ENCODE data around the gene LMCD1.

LMCD1 gene

DNA sequence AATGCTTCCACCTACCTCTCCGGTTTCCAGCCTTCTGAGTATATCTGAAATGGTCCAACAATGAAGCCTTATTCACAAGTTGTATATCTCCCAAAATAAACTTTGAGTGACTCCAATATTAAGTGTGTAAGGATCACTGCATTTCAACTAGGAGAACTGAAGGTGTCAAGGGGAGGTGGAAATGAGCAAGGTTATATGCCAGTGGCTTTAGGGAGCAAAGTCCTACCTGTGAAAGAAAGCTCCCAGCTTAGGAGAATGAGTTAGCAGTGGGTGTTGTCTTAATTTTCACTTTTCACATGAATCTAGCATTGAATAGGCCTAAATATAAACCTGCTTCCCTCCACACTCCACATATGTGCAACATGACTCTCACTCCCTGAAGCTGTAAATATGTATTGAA is 29.0 kb downstream of the LMCD1 start:
- no peak for FAIRE-seq
- no peak for DNase-seq (ENCODE audit: insufficient read length, low spot score)

- DNase-seq (ENCODE audit: insufficient read length, low spot score) (no peak), FAIRE-seq (no peak)
These were observed 30.7 kb downstream of the LMCD1 start for GRCh38 chr3:8532251-8532871.

DNA sequence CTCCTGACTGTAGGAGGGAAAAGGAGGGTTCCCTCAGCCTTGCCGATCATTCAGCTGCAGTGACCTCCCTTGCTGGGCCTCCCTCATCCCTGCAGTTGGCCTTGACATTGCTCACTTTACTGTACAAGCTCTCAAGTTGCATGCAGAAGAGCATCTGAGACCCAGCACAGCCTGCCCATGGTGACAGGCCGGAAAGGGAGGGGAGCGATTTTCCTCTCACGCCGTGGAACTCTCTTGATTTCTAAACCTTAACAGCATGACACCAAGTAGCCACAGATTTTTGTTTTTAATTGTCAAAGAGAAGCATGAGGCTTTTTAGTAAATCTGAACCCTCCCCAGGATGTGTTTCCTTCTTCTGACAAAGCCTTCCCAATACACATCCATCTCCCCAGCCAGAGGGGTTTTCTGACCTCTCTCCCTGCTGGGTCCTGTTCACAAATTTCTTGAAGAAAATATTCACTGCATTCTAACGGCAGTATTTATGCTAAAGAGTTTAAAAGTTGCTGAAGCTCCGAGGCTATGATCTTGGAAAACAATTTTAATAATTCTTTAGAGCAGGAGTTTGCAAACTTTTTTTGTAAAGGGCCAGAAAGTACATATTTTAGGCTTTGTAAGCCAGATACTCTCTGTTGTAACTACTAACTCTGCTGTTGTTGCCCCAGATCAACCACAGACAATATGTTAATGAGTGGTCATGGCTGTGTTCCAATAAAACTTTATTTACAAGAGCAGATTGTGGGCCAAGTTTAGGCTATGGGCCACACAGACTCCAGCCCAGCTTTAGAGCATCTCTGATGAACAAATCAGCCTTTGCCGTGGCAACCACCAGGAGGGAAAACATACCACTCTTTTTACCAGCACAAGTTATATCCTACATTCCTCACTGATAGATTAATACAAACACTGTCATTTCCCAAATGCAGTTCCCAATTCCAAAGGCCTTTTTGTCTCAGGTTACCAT is 34.8 kb downstream of the LMCD1 start:
- no peak for FAIRE-seq
- no peak for DNase-seq (ENCODE audit: insufficient read length, low spot score)

- DNase-seq (ENCODE audit: insufficient read length, low spot score) (no peak), FAIRE-seq (no peak)
These were observed 35.8 kb downstream of the LMCD1 start for GRCh38 chr3:8537440-8537839.

DNA sequence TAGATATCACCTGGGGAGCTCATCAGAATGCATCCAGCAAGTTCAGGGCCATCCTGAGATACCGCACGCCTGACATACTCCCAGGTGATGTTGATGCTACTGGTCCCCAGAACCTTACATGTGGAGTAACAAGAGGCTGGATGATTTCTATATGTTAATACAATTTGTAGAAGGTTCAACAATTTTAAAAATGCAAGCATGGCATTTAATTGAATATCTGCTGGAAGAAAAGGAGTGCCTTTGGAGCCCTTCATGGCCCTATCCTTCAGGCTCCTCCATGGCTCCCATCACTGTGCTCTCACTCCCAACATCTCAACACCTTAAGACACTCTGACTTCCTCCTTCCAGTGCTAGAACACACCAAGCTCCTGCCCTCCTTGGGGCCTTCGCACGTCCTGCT is 36.6 kb downstream of the LMCD1 start:
- DNase-seq (ENCODE audit: insufficient read length, low spot score) (no peak), FAIRE-seq (no peak)

DNA sequence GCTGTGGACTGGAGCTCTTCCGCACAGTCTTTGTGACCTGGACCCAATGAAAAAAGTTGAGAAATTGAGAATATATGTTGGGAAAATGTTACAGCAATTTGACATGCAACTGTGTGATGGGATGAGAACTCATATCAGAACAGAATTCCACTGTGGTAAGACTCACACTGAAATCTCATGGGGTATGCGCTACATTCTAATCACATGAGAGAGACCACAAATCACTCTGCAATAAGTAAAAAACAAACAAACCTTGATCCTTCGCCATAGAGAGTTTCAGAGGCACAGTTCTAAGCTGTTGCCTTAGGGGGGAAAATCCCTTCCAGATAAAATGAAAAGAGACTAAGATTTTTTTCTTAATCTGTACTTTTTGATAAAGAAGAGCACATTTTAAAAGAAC is 37.3 kb downstream of the LMCD1 start:
- DNase-seq (ENCODE audit: insufficient read length, low spot score) (no peak), FAIRE-seq (no peak)

DNA sequence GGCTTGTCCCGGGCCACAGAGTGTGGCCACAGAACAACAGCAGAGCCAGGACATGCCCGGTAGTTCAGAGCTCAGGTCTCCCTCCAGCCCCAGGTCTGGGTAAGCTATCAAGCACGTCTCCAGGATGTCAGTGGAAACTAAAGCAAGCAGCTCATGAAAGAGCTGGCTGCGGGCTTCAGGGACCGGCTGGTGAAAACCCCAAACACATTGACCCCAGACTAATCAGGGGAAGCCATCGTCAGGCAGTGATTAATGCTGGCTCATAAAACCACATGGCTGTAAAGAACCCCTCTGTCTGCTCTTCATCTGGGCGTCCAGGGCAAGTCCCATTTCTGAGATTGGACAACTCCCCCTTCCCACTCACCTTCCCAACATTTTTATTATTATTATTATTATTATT is 37.8 kb downstream of the LMCD1 start:
- DNase-seq (ENCODE audit: insufficient read length, low spot score) = no peak

DNA sequence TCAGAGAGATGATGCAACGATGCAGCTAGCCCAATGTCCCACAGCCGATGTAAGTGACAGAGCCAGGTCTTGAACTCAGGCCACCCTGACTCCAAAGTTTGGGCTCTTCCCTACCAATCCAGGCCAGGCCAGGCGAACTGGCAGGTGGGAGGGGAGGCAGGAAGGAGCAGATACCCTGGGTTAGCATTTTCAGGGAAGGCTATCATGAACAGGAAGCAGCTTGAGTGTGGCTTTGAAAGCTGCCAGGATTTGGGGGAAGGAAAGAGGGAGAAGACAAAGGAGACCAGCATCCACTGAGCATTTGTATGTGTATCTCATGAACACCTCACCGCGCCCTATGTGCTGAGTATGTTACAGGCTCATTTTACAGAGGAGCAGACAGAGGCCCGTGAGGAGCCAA is 38.8 kb downstream of the LMCD1 start:
- DNase-seq (ENCODE audit: insufficient read length, low spot score) (no peak), FAIRE-seq (no peak)

More for the DNA sequence above, 37.8 kb downstream of the LMCD1 start:
- no peak for FAIRE-seq

- FAIRE-seq = no peak
- no peak for DNase-seq (ENCODE audit: insufficient read length, low spot score)
These were observed 39.9 kb downstream of the LMCD1 start for GRCh38 chr3:8541486-8541885.

DNA sequence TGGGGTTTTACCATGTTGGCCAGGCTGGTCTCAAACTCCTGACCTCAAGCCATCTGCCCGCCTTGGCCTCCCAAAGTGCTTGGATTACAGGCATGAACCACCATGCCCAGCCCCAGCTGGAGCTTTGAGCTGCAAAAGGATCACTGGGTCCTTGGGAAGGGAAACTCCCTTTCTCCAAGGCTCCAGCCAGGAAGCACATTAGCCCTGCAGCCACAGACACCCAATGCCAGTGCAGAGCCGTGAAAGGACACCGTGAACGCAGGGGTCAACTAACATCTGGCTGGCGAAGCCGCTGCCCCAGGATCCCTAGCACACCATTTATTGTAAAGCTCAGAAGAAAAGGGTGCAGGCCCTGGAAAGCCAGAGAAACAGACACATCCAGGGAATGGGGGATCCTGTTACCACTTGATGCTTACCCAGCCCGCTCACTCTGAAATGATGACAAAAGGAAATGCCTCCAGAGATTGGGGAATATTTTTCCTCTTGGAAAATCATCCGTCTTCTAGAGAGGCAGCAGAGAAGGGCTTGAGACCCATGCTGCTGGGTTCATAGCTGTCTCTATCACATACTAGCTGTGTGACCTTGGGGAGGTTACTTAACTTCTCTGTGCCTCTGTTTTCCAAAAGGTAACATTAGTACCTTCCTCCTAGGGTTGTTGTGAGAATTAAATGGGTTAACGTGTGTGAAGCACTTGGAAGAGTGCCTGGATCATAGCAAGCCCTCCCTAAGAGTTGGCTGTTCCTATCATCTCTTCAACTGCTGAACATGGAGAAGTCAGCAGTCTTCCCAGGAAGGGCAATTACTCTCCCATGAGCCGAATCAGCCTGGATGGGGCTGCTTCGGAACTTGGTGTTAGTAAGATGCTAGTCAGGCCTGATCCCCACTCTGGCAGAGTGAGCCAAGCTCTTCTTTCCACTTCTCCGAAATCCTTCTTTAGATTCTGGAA is 40.8 kb downstream of the LMCD1 start:
- FAIRE-seq (no peak), DNase-seq (ENCODE audit: insufficient read length, low spot score) (no peak)

DNA sequence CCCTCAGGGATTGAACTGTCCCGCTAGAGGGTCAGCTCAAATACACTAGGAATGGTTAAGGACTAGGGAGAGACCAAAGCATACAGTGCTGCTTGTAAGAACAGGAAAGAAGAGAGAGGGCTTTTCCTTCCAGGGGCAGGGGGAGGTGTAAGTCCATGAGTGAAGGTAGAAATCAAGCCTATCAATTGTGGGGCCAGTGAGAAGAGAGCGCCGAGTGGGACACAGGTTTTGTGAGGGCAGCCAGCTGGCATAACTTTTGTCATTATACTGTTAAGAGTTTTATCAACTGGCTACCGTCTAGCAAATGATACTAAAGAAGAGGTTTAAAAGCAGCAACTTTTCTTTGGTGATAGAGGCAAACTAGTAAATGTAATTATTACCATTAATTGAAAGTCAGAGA is 45.0 kb downstream of the LMCD1 start:
- no peak for FAIRE-seq
- DNase-seq (ENCODE audit: insufficient read length, low spot score) = no peak

DNA sequence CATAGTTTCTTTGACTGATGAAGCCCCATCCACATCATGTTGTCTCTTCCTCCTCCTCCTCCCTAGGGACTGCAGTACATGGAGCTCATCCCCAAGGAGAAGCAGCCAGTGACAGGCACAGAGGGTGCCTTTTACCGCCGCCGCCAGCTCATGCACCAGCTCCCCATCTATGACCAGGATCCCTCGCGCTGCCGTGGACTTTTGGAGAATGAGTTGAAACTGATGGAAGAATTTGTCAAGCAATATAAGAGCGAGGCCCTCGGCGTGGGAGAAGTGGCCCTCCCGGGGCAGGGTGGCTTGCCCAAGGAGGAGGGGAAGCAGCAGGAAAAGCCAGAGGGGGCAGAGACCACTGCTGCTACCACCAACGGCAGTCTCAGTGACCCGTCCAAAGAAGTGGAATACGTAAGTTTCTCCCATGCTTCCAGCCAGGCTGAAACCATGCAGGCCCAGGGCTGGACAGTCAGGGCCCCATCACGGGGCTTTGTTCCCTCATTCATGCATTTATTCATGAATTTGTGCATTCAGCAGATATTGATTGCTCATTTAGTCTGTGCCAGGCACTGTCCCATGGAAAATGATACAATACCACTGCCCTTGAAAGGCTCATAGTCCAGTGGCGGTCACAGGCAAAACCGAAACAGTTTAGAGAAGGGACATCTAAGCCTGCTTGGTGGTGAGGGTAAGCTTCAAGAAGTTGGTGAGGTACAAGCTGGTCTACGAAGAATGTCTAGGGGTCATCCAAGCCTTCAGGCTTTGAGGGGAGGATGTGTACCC is 47.1 kb downstream of the LMCD1 start:
- DNase-seq (ENCODE audit: insufficient read length, low spot score) (no peak), FAIRE-seq (no peak)

GRCh38 chr3:8549354-8549753 is 47.7 kb downstream of the LMCD1 start:
- FAIRE-seq (no peak), DNase-seq (ENCODE audit: insufficient read length, low spot score) (no peak)

DNA sequence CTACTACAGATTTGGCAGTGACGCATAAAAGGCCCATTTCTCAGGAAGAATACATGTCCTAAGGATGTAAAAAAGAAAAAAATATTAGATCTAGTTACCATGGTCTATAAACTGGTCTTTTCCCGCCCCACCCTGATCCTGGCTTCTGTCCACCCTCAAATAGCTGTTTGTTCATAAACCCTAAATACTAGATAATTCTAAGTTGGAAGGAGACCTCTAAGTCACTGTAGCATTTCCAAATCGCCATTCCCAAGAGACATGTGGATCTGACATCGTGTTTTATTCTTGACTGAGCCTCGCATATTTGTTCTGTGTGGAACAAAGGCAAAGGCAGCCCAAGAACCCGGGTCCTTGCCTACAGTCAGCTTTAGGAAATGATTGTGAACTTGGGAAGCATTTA is 49.0 kb downstream of the LMCD1 start:
- DNase-seq (ENCODE audit: insufficient read length, low spot score) (no peak), FAIRE-seq (no peak)

GRCh38 chr3:8552223-8552762 is 50.7 kb downstream of the LMCD1 start:
- FAIRE-seq = no peak
- no peak for DNase-seq (ENCODE audit: insufficient read length, low spot score)

DNA sequence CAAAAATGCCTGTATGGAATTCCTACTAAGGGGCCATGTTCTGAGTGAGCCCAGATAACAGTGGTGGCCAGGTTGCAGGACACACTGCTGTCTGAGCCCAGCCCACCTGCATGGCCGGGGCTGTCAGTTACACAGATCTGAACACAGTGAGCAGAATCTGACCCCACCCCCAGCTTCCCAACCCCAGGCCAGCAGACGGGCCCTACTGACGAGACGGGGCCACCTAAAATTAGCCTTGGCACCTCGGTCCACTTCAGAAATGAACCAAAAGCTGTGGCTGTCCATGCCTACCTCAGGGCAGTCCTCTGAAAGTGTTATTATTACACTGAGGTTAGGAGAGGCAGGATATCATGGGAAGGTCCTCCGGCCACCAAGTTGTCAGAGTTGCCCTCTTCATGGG is 51.8 kb downstream of the LMCD1 start:
- no peak for FAIRE-seq

GRCh38 chr3:8554696-8555095 is 53.1 kb downstream of the LMCD1 start:
- DNase-seq (ENCODE audit: insufficient read length, low spot score) (no peak), FAIRE-seq (no peak)

More for the DNA sequence above, 51.8 kb downstream of the LMCD1 start:
- DNase-seq (ENCODE audit: insufficient read length, low spot score) = no peak

DNA sequence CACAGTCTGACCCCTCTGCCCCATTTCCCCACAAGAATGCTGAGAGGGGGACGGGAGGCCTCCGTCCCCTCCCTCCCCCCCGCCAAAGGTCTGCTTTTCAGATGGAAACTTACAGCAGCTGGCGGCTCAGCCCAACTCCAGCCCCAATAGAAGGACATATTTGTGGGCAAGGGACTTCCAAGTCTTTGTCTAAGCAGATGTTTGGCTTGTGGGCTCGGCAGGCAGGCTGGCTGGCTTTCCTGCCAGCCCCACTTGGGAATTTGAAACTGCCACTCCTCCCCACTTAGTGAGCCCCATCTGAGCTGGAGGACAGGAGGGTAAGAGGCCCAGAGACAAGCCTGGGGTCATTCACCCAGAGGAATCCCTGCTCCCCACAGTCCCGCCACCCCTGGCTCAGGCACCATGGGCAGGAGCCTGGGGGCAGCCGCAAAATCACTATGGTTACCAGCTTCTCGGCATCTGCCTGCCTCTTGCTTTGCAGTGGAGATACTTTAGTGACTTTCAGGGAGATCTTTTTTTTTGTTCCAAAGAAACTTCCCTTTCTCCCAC is 53.6 kb downstream of the LMCD1 start:
- no peak for DNase-seq (ENCODE audit: insufficient read length, low spot score)
- FAIRE-seq = no peak

DNA sequence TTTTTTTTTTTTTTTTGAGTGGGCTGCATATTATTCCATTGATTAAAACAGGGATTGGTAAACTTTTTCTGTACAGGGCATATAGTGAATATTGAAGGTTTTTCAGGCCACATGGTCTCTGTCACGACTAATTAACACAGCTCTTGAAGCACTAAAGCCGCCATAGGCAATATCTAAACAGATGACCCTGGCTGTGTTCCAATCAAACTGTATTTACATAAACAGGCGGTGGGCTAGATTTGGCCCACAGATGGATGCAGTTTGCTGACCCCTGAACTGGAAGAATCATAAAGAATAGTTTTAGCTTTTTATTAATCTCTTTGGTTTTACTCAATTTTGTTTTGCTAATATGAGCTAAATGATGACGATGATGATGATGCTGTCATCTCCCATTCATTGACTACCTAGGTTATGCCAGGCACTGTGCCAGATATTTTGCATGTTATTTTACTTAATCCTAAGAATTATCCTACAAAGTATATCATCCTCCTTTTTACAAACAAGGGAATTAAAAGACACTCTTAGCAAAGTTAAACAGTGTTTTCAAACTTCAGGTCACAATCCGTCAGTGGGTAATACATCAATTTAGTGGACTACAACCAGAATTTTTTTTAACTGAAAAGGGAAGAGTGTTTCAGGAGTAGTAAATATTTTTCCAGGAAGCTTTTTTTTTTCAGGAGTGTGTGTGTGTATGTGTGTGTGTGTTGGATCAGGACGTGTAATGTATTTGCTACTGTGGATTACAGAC is 54.3 kb downstream of the LMCD1 start:
- DNase-seq (ENCODE audit: insufficient read length, low spot score) (no peak), FAIRE-seq (no peak)
